Epithelial cell of prostate (primary cell): ENCODE data around the gene SUPT6H.
A peak's percentile ranks its signal among the peaks of the same experiment; 100 is the strongest.
"Not testable (repeated sequence)": the region's sequence is repeated elsewhere in the genome, so short reads cannot be mapped to it uniquely, and the experiment has no call there.

Source experiments
- DNase-seq: peaks from one replicate; pipeline ENCODE4 v3.0.0-alpha.2; 2011; ENCODE audit warnings: low read depth, low spot score
- H3K27ac ChIP-seq: fragments of 450-650 bp; 2 replicates; pipeline ENCODE4 v1.5.1; 2017; ENCODE audit warnings: mild to moderate bottlenecking

Gene SUPT6H

GRCh38 chr17:28646039-28646754 is 15.8 kb upstream of the SUPT6H start:
- no peak for DNase-seq
- peak overlapping the region; percentile 71 for H3K27ac ChIP-seq

GRCh38 chr17:28648698-28649097 is 13.3 kb upstream of the SUPT6H start:
- no peak overlapping the region for H3K27ac ChIP-seq

GRCh38 chr17:28655160-28655559 is 6.8 kb upstream of the SUPT6H start:
- H3K27ac ChIP-seq = no peak overlapping the region
- no peak for DNase-seq

More at GRCh38 chr17:28648698-28649097, 13.3 kb upstream of the SUPT6H start:
- DNase-seq = no peak

GRCh38 chr17:28657756-28658155 is 4.2 kb upstream of the SUPT6H start:
- DNase-seq = no peak
- H3K27ac ChIP-seq = no peak overlapping the region

- not testable (repeated sequence) for H3K27ac ChIP-seq, DNase-seq
Measured at GRCh38 chr17:28658342-28658741, 3.7 kb upstream of the SUPT6H start.

GRCh38 chr17:28658766-28659496 is 3.1 kb upstream of the SUPT6H start:
- DNase-seq, H3K27ac ChIP-seq: not testable (repeated sequence)

- DNase-seq, H3K27ac ChIP-seq: not testable (repeated sequence)
Measured at GRCh38 chr17:28659497-28659881, 2.5 kb upstream of the SUPT6H start.

GRCh38 chr17:28662527-28662829 is 473 bp downstream of the SUPT6H start:
- peak overlapping the region; percentile 92 for H3K27ac ChIP-seq
- no peak for DNase-seq

GRCh38 chr17:28663723-28664122 is 1.7 kb downstream of the SUPT6H start:
- no peak for DNase-seq
- H3K27ac ChIP-seq = no peak overlapping the region

GRCh38 chr17:28665994-28666393 is 4.0 kb downstream of the SUPT6H start:
- no peak overlapping the region for H3K27ac ChIP-seq
- DNase-seq = no peak

GRCh38 chr17:28667870-28668269 is 5.9 kb downstream of the SUPT6H start:
- no peak overlapping the region for H3K27ac ChIP-seq
- DNase-seq = no peak

GRCh38 chr17:28669918-28670317 is 7.9 kb downstream of the SUPT6H start:
- DNase-seq = no peak
- no peak overlapping the region for H3K27ac ChIP-seq

GRCh38 chr17:28675490-28675889 is 13.5 kb downstream of the SUPT6H start:
- H3K27ac ChIP-seq = no peak overlapping the region
- no peak for DNase-seq

GRCh38 chr17:28675980-28676379 is 14.0 kb downstream of the SUPT6H start:
- DNase-seq = no peak
- no peak overlapping the region for H3K27ac ChIP-seq

- no peak overlapping the region for H3K27ac ChIP-seq
- no peak for DNase-seq
Measured at GRCh38 chr17:28682655-28683054, 20.6 kb downstream of the SUPT6H start.

GRCh38 chr17:28684963-28685362 is 23.0 kb downstream of the SUPT6H start:
- DNase-seq = no peak
- H3K27ac ChIP-seq = no peak overlapping the region

- DNase-seq = no peak
- no peak overlapping the region for H3K27ac ChIP-seq
Measured at GRCh38 chr17:28685366-28685765, 23.4 kb downstream of the SUPT6H start.

GRCh38 chr17:28686296-28686695 is 24.3 kb downstream of the SUPT6H start:
- no peak overlapping the region for H3K27ac ChIP-seq

GRCh38 chr17:28688481-28688880 is 26.5 kb downstream of the SUPT6H start:
- no peak for DNase-seq
- no peak overlapping the region for H3K27ac ChIP-seq

More at GRCh38 chr17:28686296-28686695, 24.3 kb downstream of the SUPT6H start:
- no peak for DNase-seq

- no peak for DNase-seq
- H3K27ac ChIP-seq = no peak overlapping the region
Measured at GRCh38 chr17:28689011-28689410, 27.0 kb downstream of the SUPT6H start.

- no peak for DNase-seq
- no peak overlapping the region for H3K27ac ChIP-seq
Measured at GRCh38 chr17:28693869-28694268, 31.9 kb downstream of the SUPT6H start.
